K562 (cell line): ENCODE results near the gene SFT2D2. TPM values are rescaled to one million over a fixed set of nuclear protein-coding genes. Genes with fewer than 3 reads are reported as not detected.
A peak's percentile ranks its signal among the peaks of the same experiment; 100 is the strongest.

Source experiments
- C11orf30 ChIP-seq: fragments of 450-650 bp; IDR thresholded peaks from 2 replicates; pipeline ENCODE4 v1.6.1; 2016; ENCODE audit warnings: low read depth, mild to moderate bottlenecking
- ETV1 ChIP-seq: fragments of 450-650 bp; conservative IDR thresholded peaks from 2 replicates; pipeline ENCODE4 v1.6.1; 2016; ENCODE audit warnings: missing genetic modification characterization, control low read depth, low read depth, missing compliant biosample characterization
- LCOR ChIP-seq: sonication (generic); formaldehyde crosslinking; IDR thresholded peaks from 2 replicates; pipeline ENCODE4 v1.8.0; 2022; ENCODE audit warnings: mild to moderate bottlenecking, missing genetic modification reagents
- NR2F6 ChIP-seq: fragments of 450-650 bp; formaldehyde crosslinking; IDR thresholded peaks from 2 replicates; pipeline ENCODE4 v1.4.0; 2020; ENCODE audit warnings: mild to moderate bottlenecking
- PTBP1 ChIP-seq: fragments of 200-400 bp; formaldehyde crosslinking; IDR thresholded peaks from 2 replicates; pipeline ENCODE4 v1.6.1; 2017; ENCODE audit warnings: low read depth, low read length
- TARDBP ChIP-seq: fragments of 450-650 bp; IDR thresholded peaks from 2 replicates; pipeline ENCODE4 v1.6.1; 2016
- ZNF274 ChIP-seq: IDR thresholded peaks from 2 replicates; pipeline ENCODE4 v1.6.1; 2011; ENCODE audit warnings: low read depth, mild to moderate bottlenecking, low read length, moderate library complexity, borderline replicate concordance
- polyA plus RNA-seq, 8 experiments: library from polyadenylated mRNA; depleted of rRNA in 4 of 8; stranded (reverse) in 5 of 8; unstranded in 3 of 8; fragments of >200 nt; fragmentation: Nextera tagmentation in 2 of 8; fragmentation: Illumina TruSeq in 1 of 8; extraction: Ambion mirVana in 2 of 8; extraction: Trizol in 1 of 8; gene quantifications; 2 replicates each; pipeline versions ENCODE4 v1.2.1 to v1.2.3, GENCODE V29; 2011 to 2014; ENCODE audit warnings: inconsistent platforms in 1 of 8, missing spikeins in 1 of 8
- total RNA-seq, 7 experiments: library from RNA; depleted of rRNA in 6 of 7; stranded (reverse); fragments of >200 nt in 6 of 7; fragmentation: Illumina TruSeq in 2 of 7; extraction: Trizol in 2 of 7; gene quantifications; 2 replicates each; pipeline versions ENCODE4 v1.2.1 to v1.2.3, GENCODE V29; 2011 to 2021; ENCODE audit warnings: low replicate concordance in 1 of 7
- TF ChIP-seq, protein P1 (sequence below), 2 experiments: fragments of 450-650 bp; IDR thresholded peaks; 2 replicates each; pipeline ENCODE4 v1.6.1; 2016; ENCODE audit warnings: mild to moderate bottlenecking in 2 of 2, borderline replicate concordance in 1 of 2, low read depth in 1 of 2, moderate library complexity in 1 of 2
- TF ChIP-seq, protein P2 (sequence below): sonication (generic); formaldehyde crosslinking; IDR thresholded peaks from 2 replicates; pipeline ENCODE4 v1.8.0; 2022; ENCODE audit warnings: mild to moderate bottlenecking, missing genetic modification reagents
- TF ChIP-seq, protein P3 (sequence below): fragments of 250-450 bp; sonication (Bioruptor Pico); IDR thresholded peaks from 2 replicates; pipeline ENCODE4 v1.5.0; 2020; ENCODE audit warnings: mild to moderate bottlenecking, borderline replicate concordance
- TF ChIP-seq, protein P4 (sequence below): fragments of 250-450 bp; sonication (Bioruptor Pico); IDR thresholded peaks from 2 replicates; pipeline ENCODE4 v1.8.0; 2021; ENCODE audit warnings: borderline replicate concordance, mild to moderate bottlenecking, moderate library complexity; ENCODE audit not compliant: poor library complexity, severe bottlenecking
- TF ChIP-seq, protein P5 (sequence below), 2 experiments: fragments of 450-650 bp; conservative IDR thresholded peaks; 2 replicates each; pipeline ENCODE4 v1.6.1; 2017; ENCODE audit warnings: mild to moderate bottlenecking in 2 of 2, moderate library complexity in 2 of 2

Gene SFT2D2
- total and polyA plus RNA-seq, 9 of the 15 experiments (the other 6 are each of a cell fraction or from before 2014, with no cell fraction given): 3.4 to 50.1 (median 21.6) TPM

DNA sequence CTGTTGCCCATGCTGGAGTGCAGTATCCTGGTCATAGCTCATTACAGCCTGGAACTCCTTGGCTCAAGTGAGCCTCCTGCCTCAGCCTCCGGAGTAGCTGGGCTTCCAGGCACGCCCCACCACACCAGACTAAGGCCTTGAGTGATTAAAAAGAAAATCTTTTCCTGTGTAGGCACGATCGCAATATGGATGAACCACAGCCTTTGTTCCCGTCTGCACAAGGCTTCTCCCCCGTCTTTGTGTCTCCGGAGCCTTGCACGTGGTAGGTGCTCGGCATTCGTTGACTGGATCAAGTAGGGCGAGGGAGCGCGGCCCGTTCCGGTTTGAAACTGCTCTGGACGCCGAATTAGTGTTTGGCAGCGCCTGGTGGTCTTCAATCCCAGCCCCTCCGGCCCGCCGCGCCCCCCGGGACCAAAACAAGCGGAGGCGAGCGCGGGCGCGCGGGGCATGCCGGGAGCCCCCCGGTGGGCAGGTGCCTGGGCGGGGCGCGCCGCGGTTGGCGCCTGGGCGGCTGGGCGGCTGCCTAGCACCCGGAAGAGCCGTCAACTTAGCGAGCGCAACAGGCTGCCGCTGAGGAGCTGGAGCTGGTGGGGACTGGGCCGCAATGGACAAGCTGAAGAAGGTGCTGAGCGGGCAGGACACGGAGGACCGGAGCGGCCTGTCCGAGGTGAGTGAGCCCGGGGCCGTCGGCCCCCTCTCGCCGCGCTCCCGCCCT, at the start of gene SFT2D2 (continued):
- TF ChIP-seq, protein P1, sequence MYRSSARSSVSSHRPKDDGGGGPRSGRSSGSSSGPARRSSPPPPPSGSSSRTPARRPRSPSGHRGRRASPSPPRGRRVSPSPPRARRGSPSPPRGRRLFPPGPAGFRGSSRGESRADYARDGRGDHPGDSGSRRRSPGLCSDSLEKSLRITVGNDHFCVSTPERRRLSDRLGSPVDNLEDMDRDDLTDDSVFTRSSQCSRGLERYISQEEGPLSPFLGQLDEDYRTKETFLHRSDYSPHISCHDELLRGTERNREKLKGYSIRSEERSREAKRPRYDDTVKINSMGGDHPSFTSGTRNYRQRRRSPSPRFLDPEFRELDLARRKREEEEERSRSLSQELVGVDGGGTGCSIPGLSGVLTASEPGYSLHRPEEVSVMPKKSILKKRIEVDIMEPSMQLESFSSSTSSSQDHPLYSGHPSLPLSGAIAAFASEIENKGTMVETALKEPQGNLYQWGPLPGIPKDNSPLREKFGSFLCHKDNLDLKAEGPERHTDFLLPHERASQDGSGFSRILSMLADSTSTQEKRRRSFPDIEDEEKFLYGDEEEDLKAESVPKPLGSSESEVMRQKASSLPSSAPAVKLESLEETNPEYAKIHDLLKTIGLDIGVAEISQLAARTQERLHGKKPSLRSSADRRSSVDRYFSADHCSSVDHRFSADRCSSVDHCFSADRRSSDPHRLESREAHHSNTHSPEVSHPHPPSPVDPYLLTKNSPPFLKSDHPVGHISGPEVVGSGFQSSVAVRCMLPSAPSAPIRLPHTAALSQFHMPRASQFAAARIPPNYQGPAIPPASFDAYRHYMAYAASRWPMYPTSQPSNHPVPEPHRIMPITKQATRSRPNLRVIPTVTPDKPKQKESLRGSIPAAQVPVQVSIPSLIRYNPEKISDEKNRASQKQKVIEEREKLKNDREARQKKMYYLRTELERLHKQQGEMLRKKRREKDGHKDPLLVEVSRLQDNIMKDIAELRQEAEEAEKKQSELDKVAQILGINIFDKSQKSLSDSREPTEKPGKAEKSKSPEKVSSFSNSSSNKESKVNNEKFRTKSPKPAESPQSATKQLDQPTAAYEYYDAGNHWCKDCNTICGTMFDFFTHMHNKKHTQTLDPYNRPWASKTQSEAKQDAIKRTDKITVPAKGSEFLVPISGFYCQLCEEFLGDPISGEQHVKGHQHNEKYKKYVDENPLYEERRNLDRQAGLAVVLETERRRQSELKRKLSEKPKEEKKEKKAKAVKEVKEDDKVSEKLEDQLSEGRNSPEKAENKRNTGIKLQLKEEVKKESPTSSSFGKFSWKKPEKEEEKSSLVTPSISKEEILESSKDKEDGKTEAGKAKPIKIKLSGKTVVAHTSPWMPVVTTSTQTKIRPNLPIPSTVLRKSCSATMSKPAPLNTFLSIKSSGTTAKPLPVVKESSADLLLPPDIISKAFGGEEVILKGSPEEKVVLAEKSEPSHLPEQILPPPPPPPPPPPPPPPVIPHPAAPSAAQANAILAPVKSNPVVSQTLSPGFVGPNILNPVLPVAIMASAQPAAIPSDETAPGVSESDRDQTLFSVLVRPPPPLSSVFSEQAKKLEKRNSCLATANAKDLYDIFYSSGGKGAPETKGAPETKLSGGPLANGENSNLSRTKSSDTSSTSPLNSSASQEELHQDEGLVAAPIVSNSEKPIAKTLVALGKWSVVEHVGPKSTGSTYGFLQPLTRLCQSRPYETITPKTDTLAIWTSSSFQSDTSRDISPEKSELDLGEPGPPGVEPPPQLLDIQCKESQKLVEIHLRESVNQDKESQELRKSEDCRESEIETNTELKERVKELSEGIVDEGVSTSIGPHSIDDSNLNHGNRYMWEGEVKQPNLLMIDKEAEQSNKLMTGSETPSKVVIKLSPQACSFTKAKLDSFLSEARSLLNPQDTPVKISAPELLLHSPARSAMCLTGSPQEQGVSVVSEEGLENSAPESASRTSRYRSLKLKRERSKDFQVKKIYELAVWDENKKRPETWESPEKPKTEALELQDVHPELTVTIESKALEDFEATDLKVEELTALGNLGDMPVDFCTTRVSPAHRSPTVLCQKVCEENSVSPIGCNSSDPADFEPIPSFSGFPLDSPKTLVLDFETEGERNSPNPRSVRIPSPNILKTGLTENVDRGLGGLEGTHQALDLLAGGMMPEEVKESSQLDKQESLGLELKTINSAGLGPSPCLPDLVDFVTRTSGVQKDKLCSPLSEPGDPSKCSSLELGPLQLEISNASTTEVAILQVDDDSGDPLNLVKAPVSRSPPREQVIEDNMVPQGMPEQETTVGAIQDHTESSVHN (IDR thresholded peaks at IDR 0.05; ENCODE audit: borderline replicate concordance in 1 of 2, low read depth in 1 of 2): no peak
- TF ChIP-seq, protein P2, sequence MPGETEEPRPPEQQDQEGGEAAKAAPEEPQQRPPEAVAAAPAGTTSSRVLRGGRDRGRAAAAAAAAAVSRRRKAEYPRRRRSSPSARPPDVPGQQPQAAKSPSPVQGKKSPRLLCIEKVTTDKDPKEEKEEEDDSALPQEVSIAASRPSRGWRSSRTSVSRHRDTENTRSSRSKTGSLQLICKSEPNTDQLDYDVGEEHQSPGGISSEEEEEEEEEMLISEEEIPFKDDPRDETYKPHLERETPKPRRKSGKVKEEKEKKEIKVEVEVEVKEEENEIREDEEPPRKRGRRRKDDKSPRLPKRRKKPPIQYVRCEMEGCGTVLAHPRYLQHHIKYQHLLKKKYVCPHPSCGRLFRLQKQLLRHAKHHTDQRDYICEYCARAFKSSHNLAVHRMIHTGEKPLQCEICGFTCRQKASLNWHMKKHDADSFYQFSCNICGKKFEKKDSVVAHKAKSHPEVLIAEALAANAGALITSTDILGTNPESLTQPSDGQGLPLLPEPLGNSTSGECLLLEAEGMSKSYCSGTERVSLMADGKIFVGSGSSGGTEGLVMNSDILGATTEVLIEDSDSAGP (CRISPR knock-in tag): no peak; the same call in 1 of the 2 replicates
- TF ChIP-seq PTBP1 (no peak), ETV1 (tag) (peak; percentile 56), NR2F6 (CRISPR knock-in tag) (no peak), C11orf30 (no peak), ZNF274 (no peak), TARDBP (0 out of 2 replicates have a peak, but pooled peaks have one; percentile 73), LCOR (CRISPR knock-in tag) (no peak; the same call in none of the 2 replicates)
- TF ChIP-seq, protein P3, sequence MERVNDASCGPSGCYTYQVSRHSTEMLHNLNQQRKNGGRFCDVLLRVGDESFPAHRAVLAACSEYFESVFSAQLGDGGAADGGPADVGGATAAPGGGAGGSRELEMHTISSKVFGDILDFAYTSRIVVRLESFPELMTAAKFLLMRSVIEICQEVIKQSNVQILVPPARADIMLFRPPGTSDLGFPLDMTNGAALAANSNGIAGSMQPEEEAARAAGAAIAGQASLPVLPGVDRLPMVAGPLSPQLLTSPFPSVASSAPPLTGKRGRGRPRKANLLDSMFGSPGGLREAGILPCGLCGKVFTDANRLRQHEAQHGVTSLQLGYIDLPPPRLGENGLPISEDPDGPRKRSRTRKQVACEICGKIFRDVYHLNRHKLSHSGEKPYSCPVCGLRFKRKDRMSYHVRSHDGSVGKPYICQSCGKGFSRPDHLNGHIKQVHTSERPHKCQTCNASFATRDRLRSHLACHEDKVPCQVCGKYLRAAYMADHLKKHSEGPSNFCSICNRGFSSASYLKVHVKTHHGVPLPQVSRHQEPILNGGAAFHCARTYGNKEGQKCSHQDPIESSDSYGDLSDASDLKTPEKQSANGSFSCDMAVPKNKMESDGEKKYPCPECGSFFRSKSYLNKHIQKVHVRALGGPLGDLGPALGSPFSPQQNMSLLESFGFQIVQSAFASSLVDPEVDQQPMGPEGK (CRISPR knock-in tag): 0 out of 2 replicates have a peak, but pooled peaks have one; percentile 67
- TF ChIP-seq, protein P4, sequence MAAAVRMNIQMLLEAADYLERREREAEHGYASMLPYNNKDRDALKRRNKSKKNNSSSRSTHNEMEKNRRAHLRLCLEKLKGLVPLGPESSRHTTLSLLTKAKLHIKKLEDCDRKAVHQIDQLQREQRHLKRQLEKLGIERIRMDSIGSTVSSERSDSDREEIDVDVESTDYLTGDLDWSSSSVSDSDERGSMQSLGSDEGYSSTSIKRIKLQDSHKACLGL (CRISPR knock-in tag): peak; percentile 65
- TF ChIP-seq, protein P5, sequence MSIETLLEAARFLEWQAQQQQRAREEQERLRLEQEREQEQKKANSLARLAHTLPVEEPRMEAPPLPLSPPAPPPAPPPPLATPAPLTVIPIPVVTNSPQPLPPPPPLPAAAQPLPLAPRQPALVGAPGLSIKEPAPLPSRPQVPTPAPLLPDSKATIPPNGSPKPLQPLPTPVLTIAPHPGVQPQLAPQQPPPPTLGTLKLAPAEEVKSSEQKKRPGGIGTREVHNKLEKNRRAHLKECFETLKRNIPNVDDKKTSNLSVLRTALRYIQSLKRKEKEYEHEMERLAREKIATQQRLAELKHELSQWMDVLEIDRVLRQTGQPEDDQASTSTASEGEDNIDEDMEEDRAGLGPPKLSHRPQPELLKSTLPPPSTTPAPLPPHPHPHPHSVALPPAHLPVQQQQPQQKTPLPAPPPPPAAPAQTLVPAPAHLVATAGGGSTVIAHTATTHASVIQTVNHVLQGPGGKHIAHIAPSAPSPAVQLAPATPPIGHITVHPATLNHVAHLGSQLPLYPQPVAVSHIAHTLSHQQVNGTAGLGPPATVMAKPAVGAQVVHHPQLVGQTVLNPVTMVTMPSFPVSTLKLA (conservative IDR thresholded peaks at IDR 0.05): peak; percentile 94 to 95
